GM18858 (cell line): ENCODE results near the gene FBXO34.
"Not testable (repeated sequence)": the region's sequence is repeated elsewhere in the genome, so short reads cannot be mapped to it uniquely, and the experiment has no call there.

ENCODE experiments used
- ATAC-seq: cut with Tn5 transposase; IDR thresholded peaks from one replicate; pipeline ENCODE4 v1.9.1; 2021; ENCODE audit not compliant: unreplicated experiment

The FBXO34 gene

DNA sequence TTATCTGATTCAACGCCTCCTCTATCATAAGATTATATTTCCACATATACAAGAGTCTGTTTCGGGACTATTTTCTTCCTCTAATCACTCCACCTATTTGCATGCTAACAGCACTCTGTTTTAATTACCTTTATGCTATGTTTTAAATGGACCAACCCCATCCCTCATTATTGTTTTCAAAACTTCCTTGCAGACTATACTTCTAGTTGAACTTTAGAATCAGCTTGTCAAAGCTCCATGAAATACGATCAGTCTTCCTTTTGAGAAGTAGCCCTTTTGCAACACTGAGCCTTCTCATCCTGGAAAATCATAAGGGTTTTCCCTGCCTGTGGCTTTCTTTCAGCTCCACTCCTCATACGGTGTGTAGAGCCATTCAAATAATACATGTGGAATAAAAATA lies 103.5 kb downstream of the FBXO34 start:
- no peak for ATAC-seq

DNA sequence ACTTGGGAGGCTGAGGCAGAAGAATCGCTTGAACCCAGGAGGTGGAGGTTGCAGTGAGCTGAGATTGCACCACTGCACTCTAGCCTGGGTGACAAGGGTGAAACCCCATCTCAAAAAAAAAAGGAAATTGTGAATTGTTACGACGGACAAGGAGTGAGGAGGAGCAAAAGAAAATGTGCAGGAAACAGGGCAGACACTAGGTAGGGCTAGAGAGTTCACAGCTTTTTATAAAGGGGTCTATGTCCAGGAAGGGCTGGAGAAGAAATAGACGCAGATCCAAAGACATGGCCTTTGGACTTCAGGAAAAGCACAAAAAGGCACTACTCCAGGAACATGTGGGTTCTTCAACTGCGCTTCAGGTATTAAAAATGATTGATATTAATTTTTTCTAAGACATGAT lies 106.0 kb downstream of the FBXO34 start:
- no peak for ATAC-seq

DNA sequence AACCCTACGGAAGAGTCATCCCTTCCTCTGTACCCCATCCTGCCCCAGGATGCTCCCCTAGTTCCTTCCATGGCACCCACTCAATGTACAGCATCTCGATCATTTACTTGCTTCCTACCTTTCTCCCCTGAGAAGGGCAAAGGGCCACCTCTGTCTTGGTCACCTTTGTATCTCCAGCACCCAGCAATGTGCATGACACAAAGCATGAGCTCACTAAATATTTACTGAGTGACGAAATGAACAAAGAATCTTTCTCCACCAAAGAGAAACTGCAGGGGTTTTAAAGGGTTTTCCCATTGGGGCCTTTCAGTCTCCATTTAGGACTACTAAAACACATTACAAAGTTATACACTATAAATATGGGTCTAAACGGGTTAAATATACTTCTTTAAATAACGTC lies 109.8 kb downstream of the FBXO34 start:
- ATAC-seq, result no peak

DNA sequence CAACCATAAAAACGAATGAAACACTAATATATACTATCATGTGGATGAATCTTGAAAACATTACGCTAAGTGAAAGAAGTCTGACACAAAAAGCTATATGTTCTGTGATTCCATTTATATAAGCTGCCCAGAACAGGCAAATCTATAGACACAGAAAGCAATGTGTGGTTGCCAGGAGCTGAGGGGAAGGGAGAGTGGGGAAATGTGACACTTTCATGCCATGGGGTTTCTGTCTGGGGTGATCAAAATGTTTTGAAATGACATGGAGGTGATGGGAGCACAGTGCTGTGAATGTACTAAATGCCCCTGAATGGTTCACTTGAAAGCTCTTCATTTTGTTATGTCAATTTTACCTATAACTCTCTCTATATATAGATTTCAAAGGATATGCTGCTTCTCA lies 110.3 kb downstream of the FBXO34 start:
- ATAC-seq, result no peak

DNA sequence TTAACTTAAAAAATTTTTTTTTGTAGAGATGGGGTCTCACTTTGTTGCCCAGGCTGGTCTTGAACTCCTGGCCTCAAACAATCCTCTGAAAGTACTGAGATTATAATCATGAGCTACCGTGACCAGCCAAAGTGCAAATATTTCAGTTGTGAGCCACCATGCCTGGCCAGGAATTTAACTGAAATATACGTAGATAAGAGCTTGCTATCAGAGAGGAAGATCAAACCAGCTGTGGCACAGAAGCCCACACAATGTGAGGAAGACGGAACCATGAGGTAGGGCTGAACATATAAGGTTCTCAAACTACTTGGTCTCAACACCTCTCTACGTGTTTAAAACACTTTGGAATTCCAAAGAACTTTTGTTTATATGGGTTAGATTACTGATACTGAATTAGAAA lies 111.3 kb downstream of the FBXO34 start:
- no peak for ATAC-seq

DNA sequence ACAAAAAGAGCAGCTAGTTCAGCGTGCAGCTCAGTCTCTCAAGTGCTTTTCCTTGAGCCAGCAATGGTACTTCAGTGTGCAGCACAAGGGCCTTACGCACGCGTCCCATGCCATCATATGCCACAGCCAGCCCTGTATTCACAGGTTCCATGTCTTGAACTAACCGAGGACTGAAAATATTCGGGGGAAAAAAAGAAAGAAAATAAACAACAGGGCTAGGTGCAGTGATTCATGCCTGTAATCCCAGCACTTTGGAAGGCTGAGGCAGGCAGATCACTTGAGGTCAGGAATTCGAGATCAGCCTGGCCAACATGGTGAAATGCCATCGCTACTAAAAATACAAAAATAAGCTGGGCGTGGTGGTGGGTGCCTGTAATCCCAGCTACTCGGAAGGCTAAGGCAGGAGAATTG lies 111.8 kb downstream of the FBXO34 start:
- not testable (repeated sequence) for ATAC-seq

DNA sequence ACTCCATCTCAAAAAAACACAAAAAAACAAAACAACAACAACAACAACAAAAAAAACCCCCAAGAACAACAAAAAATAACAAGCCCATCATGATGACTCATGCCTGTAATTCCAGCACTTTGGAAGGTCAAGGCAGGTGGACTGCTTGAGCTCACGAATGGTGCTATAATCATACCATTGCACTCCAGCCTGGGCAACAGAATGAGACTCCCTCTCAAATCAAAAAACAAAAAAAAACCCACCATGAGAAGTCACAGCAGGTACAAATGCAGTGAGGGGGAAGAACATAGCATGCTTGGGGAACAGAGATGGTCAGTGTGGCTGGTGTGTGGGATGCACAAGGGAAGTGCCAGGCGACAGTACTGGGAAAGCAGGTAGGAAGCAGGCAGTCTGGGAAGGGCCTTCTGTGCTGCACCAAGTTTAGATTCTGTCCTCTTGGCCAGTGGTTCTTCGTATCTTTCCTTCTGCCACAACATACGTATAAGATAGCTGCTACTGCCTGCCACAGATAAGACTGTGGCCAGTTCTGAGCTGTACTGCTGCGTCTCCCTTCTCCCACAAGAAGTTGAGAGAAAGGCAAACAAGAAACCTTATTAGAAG lies 112.4 kb downstream of the FBXO34 start:
- ATAC-seq, result no peak

DNA sequence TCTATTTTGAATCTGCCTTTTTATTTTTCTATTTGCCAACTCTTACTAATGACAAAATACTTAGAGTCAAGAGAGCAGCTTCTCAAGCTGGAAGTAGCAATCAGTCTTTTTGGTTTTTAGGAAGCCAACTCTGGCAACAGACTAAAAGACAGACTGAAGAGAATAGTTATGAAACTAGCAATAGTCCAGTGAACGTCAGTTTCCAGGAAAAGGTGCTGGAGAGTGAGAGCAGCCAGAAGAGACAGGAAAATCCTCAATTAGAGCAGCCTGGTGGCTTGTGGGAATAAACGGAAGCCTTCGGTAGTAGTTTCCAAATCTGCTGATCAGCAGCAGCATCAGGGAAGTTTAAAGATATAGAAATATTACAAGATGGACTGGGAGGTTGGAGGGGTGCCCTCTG lies 113.3 kb downstream of the FBXO34 start:
- ATAC-seq, result no peak

DNA sequence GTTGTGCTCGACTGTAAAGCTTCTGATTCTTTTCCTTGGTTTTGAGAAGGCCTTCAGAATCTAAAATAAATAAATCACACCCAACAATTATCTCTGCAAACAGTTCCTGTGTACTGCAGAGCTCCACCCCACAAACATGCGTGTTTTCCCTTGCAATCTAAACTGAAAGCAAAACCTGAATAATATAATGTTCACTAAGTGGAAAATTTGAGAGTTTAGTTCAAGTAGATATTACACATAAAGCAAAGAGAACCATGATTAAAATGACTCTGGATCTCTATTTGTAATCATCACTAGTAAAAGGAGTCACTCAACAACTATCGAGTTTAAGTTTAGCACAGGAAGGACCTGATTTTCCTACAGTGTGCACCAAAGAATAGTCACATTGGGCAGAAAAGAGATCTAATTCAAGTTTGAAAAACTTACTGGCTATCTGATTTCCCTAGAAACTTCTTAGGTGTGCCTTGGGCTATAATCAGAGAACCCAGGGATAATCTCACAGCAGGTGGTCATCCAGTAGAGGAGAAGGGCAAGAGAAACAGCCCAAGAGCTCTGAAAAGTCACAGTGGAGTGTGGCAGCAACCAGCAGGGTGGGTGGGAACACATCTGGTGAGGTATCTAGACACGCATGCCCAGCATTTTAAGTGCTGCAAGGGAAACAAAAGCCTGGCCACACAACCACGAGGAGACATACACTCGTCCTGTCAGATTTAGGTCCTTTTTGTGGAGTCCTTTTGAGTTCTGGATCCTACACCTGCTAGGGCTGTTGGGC lies 115.0 kb downstream of the FBXO34 start:
- no peak for ATAC-seq

DNA sequence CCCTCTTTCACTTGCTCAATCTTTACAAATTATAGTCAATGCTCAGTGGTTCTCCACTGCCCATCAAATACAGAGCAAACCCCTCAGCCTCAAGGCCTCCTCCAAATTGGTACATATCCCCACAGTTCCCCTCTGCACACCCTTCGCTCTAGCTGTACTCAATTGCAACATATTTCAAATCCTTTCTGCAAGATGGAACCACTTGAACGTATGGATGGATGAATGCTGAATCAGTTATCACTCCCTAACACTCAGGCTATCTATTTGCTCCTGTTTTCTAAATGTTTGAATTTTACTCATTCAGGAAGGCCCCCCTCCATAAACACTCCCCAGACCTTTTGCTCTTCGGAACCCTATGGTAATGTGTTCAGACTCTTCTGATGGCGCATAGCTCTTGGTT lies 115.9 kb downstream of the FBXO34 start:
- ATAC-seq, result no peak

DNA sequence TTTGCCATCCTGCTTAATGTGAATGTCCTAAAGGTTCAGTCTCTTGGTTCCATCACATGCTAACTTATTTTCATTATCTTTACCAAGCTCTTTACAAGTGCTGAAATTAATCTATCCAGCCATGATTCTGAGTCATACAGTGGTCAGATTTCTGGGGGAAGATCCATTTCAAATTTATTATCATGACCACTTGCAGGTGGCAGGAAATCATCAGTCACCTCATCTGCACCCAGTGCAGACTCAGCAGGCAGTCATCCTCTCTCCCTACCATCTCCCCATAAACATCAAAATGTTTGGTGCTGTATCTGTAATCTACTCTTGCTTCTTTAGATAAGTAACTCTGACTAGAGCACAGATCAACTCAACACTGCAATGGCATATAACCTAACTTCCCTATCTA lies 116.9 kb downstream of the FBXO34 start:
- ATAC-seq, result no peak

DNA sequence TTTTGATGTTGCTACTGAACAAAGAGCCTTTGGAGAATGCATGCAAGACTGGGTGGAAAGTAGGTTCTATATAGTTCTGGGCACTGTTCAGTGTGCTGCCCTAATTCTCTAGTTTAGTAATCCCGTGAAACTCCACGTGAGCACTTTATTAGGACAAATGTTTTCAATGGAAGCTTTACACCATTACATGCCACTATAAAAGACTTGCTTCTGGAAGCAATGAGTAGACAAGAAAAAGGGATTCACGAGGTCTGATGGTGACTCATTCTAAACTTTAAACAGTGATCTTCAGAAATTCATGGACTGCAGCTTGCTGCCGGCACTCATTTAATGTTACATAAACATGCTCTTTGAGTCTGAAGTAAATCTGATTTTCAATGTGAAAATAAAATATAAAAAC lies 118.1 kb downstream of the FBXO34 start:
- ATAC-seq, result no peak

DNA sequence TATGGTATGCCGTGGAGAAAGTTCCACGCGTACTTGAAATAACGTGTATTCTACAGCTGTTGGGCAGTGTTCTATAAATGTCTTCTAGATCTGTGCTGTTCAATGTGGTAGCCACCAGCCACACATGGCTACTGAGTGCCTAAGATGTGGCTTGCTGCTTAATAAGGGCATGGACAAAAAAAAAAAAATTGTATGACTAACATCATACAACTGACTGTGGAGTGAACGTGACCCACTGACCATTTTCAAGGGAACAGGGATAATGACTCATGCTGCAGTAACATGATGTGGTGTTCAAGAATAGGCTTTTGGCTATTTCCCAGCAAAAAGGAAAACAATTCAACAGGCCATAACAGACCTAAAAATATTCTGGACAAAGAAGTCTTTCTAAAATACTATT lies 127.5 kb downstream of the FBXO34 start:
- ATAC-seq, result no peak

DNA sequence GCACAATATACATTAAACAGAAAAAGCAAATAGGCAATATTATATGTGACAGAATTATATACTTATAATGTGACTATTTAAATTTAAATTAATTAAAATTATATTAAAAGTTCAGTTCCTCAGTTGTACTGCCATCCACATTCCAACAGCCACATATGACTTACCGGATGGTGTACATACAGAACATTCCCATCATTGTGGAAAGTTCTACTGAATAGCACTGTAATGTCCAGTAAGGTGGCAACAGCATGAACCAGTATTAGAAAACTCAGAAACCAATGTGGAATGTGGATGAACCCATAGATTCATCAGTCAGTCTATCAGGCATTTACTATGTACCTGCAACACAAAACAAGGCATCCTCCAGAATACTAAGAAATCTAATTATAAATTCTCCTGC lies 128.0 kb downstream of the FBXO34 start:
- ATAC-seq, result no peak

DNA sequence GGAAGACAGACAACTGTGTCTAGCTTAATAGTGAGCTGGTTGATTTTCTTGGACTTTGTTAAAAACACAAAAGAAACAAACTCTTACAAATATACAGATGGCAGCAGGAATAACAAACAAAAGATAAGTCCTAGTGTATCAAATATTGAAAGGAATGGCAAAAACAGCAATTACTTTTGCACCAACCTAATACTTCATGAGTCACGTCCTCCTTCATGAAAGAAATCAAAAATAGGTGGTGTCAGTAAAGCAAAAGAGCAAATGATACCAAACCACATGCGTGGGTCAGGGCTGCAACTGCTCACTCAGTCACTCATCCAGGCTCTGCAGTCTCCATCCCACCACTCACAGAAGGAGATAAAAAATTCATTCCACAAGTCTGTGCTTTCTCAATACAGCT lies 128.6 kb downstream of the FBXO34 start:
- ATAC-seq, result no peak

DNA sequence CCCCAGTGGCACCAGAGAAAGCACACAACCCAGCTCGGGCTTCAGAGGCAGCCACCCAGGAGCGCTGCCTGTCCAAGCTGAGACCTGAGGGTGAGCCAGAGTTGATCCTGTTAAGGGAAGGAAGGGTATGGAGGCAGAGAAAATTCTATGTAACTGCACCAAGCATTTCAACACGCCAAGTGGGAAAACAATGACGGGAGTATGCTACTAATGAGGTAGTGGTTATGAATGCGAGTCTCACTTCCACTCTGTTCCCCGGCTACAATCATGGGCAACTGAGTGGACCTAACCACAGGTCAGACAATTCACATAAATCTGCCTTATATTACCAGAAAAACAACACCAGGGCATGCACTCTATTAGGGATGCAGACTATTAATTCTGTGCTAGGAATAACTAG lies 130.5 kb downstream of the FBXO34 start:
- no peak for ATAC-seq
